ENCODE measurements around the gene CAPN5. TPM values are rescaled to one million over a fixed set of nuclear protein-coding genes. Genes with fewer than 3 reads are reported as not detected.

Gene CAPN5
- total and polyA plus RNA-seq, 2 experiments from 2014 or later: 10.2 to 32.2 TPM

GRCh38 chr11:77058900-77059299 lies 7.9 kb upstream of the CAPN5 start:
- Histone ChIP-seq H3K27me3 (ENCODE audit: insufficient read depth) (no peaks in the 10 kb centered on the region), H2AFZ (no peak overlapping the region), H3K4me1 (ENCODE audit: insufficient read depth) (0 out of 2 replicates have a peak, but pooled peaks cover 6% of the 10 kb centered on the region), H3K4me2 (no peak overlapping the region), H3K9me2 (ENCODE audit: insufficient read depth) (no peaks in the 10 kb centered on the region), H3K4me3 (no peak overlapping the region), H3K36me3 (ENCODE audit: insufficient read depth) (no peaks in the 10 kb centered on the region), H3K27ac (ENCODE audit: low read depth) (no peak overlapping the region), H3K79me2 (replicated peaks; ENCODE audit: insufficient read depth) (no peaks in the 10 kb centered on the region), H4K20me1 (replicated peaks; ENCODE audit: insufficient read depth) (no peaks in the 10 kb centered on the region), H3F3A (replicated peaks; ENCODE audit: low read depth) (no peaks in the 10 kb centered on the region)
- TF ChIP-seq EZH2 (IDR thresholded peaks at IDR 0.05; ENCODE audit: low read depth, unreplicated experiment) (no peak), POLR2AphosphoS5 (IDR thresholded peaks at IDR 0.05; ENCODE audit: low read depth) (no peak), ZNF114 (CRISPR knock-in tag; IDR thresholded peaks at IDR 0.05) (no peak), ZNF331 (CRISPR knock-in tag; IDR thresholded peaks at IDR 0.05; ENCODE audit: low read depth) (no peak), ZNF462 (CRISPR knock-in tag; IDR thresholded peaks at IDR 0.05) (no peak), JUNB (IDR thresholded peaks at IDR 0.05; ENCODE audit: unreplicated experiment) (no peak), EZH2phosphoT487 (IDR thresholded peaks at IDR 0.05; ENCODE audit: unreplicated experiment) (no peak), NANOG (IDR thresholded peaks at IDR 0.05; ENCODE audit: borderline replicate concordance) (no peak), CREB1 (CRISPR knock-in tag; IDR thresholded peaks at IDR 0.05; ENCODE audit: low read depth) (no peak), STAT1 (IDR thresholded peaks at IDR 0.05; ENCODE audit: unreplicated experiment) (no peak)
- ATAC-seq: no peak
- Mint-ChIP-seq H3K27me3 (ENCODE audit: insufficient read depth, low read depth, poor library complexity) (no peaks in the 10 kb centered on the region), H3K4me3 (no peak overlapping the region), H3K36me3 (ENCODE audit: low read depth) (no peaks in the 10 kb centered on the region), H3K27ac (no peak overlapping the region), H3K4me1 (peaks cover 3% of the 10 kb centered on the region; the same call in 2 of the 3 replicates), H3K9me3 (peaks cover 8% of the 10 kb centered on the region; the same call in 2 of the 3 replicates)
- DNase-seq (ENCODE audit: low spot score): no peak

Measured in GM23338 (cell line).